PC-9 (cell line): ENCODE measurements around the gene TTLL7. TPM values are rescaled to one million over a fixed set of nuclear protein-coding genes. Genes with fewer than 3 reads are reported as not detected.
A peak's percentile ranks its signal among the peaks of the same experiment; 100 is the strongest.

Experiments
- BruUV-seq: library from RNA; stranded (reverse); fragments of 400-500 nt; replicated peaks from 2 replicates; lab custom pipeline; 2021; lab: Mats Ljungman, UMichigan
- CTCF ChIA-PET: fragments of 300-600 bp; sonication (Branson Sonifier 250); formaldehyde crosslinking; loops from one replicate; lab custom pipeline; 2022; ENCODE audit warnings: antibody characterized with exemption; lab: Charles Lee
- POLR2A ChIA-PET: fragments of 300-600 bp; sonication (Branson Sonifier 250); formaldehyde crosslinking; loops from one replicate; lab custom pipeline; 2022; ENCODE audit warnings: antibody characterized with exemption; ENCODE audit not compliant: unreplicated experiment; lab: Charles Lee
- DNase-seq, 2 experiments: peaks; one replicate each; pipeline versions ENCODE4 v3.0.0 to v3.0.0-alpha.2; 2015 to 2022; ENCODE audit warnings: mixed read lengths in 1 of 2
- H2AFZ ChIP-seq: fragments of 200-600 bp; sonication (generic); 2 replicates; pipeline ENCODE4 v1.8.1; 2017; ENCODE audit warnings: antibody characterized with exemption
- H3F3A ChIP-seq: fragments of 200-600 bp; sonication (generic); 2 replicates; pipeline ENCODE4 v1.8.1; 2017; ENCODE audit warnings: antibody characterized with exemption, mild to moderate bottlenecking, low read depth; ENCODE audit not compliant: insufficient read depth
- H3K27ac ChIP-seq: fragments of 200-600 bp; sonication (generic); 2 replicates; pipeline ENCODE4 v1.6.1; 2016; ENCODE audit warnings: mixed run types
- H3K27me3 ChIP-seq: fragments of 200-600 bp; sonication (generic); 2 replicates; pipeline ENCODE4 v1.6.1; 2016; ENCODE audit warnings: low read depth, mixed run types; ENCODE audit not compliant: insufficient read depth
- H3K36me3 ChIP-seq: fragments of 200-600 bp; sonication (generic); 2 replicates; pipeline ENCODE4 v1.6.1; 2016; ENCODE audit warnings: low read depth, mixed run types
- H3K4me1 ChIP-seq: fragments of 200-600 bp; sonication (generic); replicated peaks from 2 replicates; pipeline ENCODE4 v1.6.1; 2016; ENCODE audit warnings: mixed run types; ENCODE audit not compliant: insufficient read depth
- H3K4me2 ChIP-seq: fragments of 200-600 bp; sonication (generic); 2 replicates; pipeline ENCODE4 v1.6.1; 2017; ENCODE audit warnings: mixed run types
- H3K4me3 ChIP-seq: fragments of 200-600 bp; sonication (generic); 2 replicates; pipeline ENCODE4 v1.6.1; 2016; ENCODE audit warnings: mixed run types
- H3K79me2 ChIP-seq: fragments of 200-600 bp; sonication (generic); 2 replicates; pipeline ENCODE4 v1.6.1; 2017; ENCODE audit warnings: low read depth, mixed run types
- H3K9me2 ChIP-seq: fragments of 200-600 bp; sonication (generic); 2 replicates; pipeline ENCODE4 v1.8.1; 2017; ENCODE audit warnings: mild to moderate bottlenecking; ENCODE audit not compliant: insufficient read depth
- H3K9me3 ChIP-seq: fragments of 200-600 bp; sonication (generic); 2 replicates; pipeline ENCODE4 v1.8.1; 2016; ENCODE audit warnings: low read depth; ENCODE audit not compliant: insufficient read depth
- H4K20me1 ChIP-seq: fragments of 200-600 bp; sonication (generic); 2 replicates; pipeline ENCODE4 v1.8.1; 2017; ENCODE audit not compliant: insufficient read depth
- EZH2 ChIP-seq: fragments of 200-600 bp; sonication (generic); IDR thresholded peaks from 2 replicates; pipeline ENCODE4 v1.8.0; 2017; ENCODE audit warnings: antibody characterized with exemption, low read depth
- intact Hi-C: fragments of 100-400 bp; cut with micrococcal nuclease; formaldehyde crosslinking; loops from one replicate; pipeline ENCODE4 v1.10.0; 2022; ENCODE audit not compliant: unreplicated experiment
- total RNA-seq: library from RNA; stranded (reverse); gene quantifications from 2 replicates; pipeline ENCODE4 v1.2.3, GENCODE V29; 2021
- TF ChIP-seq, protein P1 (sequence below): fragments of 200-600 bp; sonication (generic); conservative IDR thresholded peaks from 2 replicates; pipeline ENCODE4 v1.6.1; 2017; ENCODE audit warnings: mixed run types, antibody characterized with exemption, mild to moderate bottlenecking, moderate library complexity

Gene TTLL7
- total RNA-seq, 1 experiment from 2014 or later: 4.1 TPM

DNA sequence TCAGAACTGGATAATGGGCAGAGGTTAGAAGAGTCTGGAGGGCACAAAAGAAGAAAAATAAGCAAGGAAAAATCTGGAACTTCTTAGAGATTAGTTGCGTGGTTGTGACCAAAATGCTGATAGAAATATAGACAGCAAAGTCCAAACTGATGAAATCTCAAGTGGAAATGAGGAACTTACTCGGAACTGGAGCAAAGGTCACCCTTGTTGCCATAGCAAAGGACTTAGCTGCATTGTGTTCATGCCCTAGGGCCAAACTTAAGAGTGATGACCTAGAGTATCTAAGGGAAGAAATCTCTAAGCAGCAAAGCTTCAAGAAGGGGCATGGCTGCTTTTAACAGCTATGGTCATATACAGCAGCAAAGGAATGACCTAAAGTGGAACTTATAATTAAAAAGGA is 180.0 kb downstream of the TTLL7 start:
- Histone ChIP-seq H3K9me2 (no peaks in the 10 kb centered on the region), H2AFZ (no peak overlapping the region; the same call in 1 of the 2 replicates), H3K27ac (no peak overlapping the region; the same call in 1 of the 2 replicates), H3F3A (no peaks in the 10 kb centered on the region), H3K36me3 (no peaks in the 10 kb centered on the region), H4K20me1 (no peaks in the 10 kb centered on the region), H3K4me1 (peaks cover 10% of the 10 kb centered on the region; the same call in 1 of the 2 replicates), H3K4me2 (peak overlapping the region; percentile 12; the same call in 1 of the 2 replicates), H3K4me3 (no peak overlapping the region), H3K9me3 (no peaks in the 10 kb centered on the region), H3K27me3 (no peaks in the 10 kb centered on the region), H3K79me2 (no peaks in the 10 kb centered on the region)
- BruUV-seq: no TSS peak
- CTCF ChIA-PET: no interaction called here
- TF ChIP-seq, protein P1, sequence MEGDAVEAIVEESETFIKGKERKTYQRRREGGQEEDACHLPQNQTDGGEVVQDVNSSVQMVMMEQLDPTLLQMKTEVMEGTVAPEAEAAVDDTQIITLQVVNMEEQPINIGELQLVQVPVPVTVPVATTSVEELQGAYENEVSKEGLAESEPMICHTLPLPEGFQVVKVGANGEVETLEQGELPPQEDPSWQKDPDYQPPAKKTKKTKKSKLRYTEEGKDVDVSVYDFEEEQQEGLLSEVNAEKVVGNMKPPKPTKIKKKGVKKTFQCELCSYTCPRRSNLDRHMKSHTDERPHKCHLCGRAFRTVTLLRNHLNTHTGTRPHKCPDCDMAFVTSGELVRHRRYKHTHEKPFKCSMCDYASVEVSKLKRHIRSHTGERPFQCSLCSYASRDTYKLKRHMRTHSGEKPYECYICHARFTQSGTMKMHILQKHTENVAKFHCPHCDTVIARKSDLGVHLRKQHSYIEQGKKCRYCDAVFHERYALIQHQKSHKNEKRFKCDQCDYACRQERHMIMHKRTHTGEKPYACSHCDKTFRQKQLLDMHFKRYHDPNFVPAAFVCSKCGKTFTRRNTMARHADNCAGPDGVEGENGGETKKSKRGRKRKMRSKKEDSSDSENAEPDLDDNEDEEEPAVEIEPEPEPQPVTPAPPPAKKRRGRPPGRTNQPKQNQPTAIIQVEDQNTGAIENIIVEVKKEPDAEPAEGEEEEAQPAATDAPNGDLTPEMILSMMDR: no peak
- TF ChIP-seq EZH2: no peak
- POLR2A ChIA-PET: no interaction called here
- intact Hi-C loops: no loop called here
- DNase-seq: peak in 1 of 2 experiments; percentile 42

DNA sequence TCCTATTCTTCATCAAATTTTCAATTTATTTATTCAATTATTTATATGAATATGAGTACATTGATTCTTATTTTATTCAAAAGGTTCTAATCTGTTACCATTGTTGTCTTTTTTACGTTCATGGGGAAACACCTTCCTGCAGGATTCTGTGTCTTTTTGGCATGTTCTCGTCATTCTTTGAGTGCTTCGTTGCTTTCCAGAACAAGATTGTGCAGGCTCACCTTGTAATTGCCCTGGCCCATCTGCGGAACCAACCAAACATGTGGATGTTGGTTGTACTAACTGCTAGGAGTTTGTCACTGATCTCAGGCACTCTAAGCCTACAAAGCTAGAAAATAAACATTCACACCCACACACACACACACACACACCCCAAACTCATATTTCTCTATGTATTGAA is 182.1 kb downstream of the TTLL7 start:
- Histone ChIP-seq H3K4me3 (no peak overlapping the region), H3K4me1 (peaks cover 10% of the 10 kb centered on the region; the same call in 1 of the 2 replicates), H3F3A (no peaks in the 10 kb centered on the region), H3K27me3 (no peaks in the 10 kb centered on the region), H4K20me1 (no peaks in the 10 kb centered on the region), H2AFZ (no peak overlapping the region), H3K27ac (no peak overlapping the region), H3K4me2 (no peak overlapping the region), H3K9me3 (no peaks in the 10 kb centered on the region), H3K9me2 (no peaks in the 10 kb centered on the region), H3K36me3 (no peaks in the 10 kb centered on the region), H3K79me2 (no peaks in the 10 kb centered on the region)
- TF ChIP-seq, protein P1: no peak
- no peak for TF ChIP-seq EZH2
- no TSS peak for BruUV-seq
- ChIA-PET CTCF (no interaction called here), POLR2A (no interaction called here)
- no peak for DNase-seq
- intact Hi-C loops: no loop called here

GRCh38 chr1:83815330-83815729 is 183.6 kb downstream of the TTLL7 start:
- H3K9me2 ChIP-seq: no peaks in the 10 kb centered on the region
- H3K27me3 ChIP-seq: no peaks in the 10 kb centered on the region
- no peak for TF ChIP-seq EZH2
- TF ChIP-seq, protein P1: no peak
- DNase-seq: no peak
- H3K9me3 ChIP-seq: no peaks in the 10 kb centered on the region
- no TSS peak for BruUV-seq
- H3F3A ChIP-seq: no peaks in the 10 kb centered on the region
- H3K36me3 ChIP-seq: no peaks in the 10 kb centered on the region
- H3K4me2 ChIP-seq: no peak overlapping the region
- no peak overlapping the region for H3K27ac ChIP-seq
- H3K4me1 ChIP-seq: peaks cover 10% of the 10 kb centered on the region; the same call in 1 of the 2 replicates
- intact Hi-C loops: no loop called here
- H2AFZ ChIP-seq: no peak overlapping the region
- ChIA-PET POLR2A (no interaction called here), CTCF (no interaction called here)
- H3K4me3 ChIP-seq: no peak overlapping the region
- H3K79me2 ChIP-seq: no peaks in the 10 kb centered on the region
- no peaks in the 10 kb centered on the region for H4K20me1 ChIP-seq

Other genes starting within 250 kb of the TTLL7 start
- gene PRKACB, start 145.1 kb upstream of the TTLL7 start, total RNA-seq: 16.1 and 16.7 TPM in 2 replicates